Lower leg skin (tissue), 3 donors: ENCODE data around the gene NFE2L1.

ENCODE experiments used
- POLR2A ChIP-seq, 2 donors: fragments of 450-650 bp; IDR thresholded peaks; one replicate each; pipeline ENCODE4 v1.6.1; 2016 to 2017; ENCODE audit warnings: antibody characterized with exemption in 2 of 2, mild to moderate bottlenecking in 1 of 2, moderate library complexity in 1 of 2
- TF ChIP-seq, protein P1 (sequence below), 3 donors: fragments of 450-650 bp; IDR thresholded peaks; one replicate each; pipeline ENCODE4 v1.5.1; 2016; ENCODE audit warnings: antibody characterized with exemption in 3 of 3, mild to moderate bottlenecking in 3 of 3, moderate library complexity in 2 of 3

DNA sequence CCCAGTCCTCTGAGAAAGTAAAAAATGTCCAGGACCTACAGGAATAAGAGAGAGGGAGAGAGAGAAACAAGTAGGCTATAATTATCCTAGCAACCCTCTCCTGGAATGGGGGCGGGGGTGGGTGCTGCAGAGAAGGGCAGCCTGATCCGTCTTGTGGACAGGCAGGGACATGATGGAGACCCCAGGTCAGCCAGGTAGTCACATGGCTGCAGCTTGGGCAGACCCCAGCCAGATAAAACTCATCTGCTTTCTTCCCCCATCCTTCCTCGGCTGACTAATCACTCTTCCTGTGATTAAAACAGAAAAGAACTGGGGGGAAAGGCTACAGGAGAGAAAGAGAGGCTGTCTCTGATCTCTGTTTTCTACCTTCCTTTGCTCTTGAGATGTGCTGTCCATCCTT, 43.2 kb upstream of the NFE2L1 start:
- TF ChIP-seq, protein P1, sequence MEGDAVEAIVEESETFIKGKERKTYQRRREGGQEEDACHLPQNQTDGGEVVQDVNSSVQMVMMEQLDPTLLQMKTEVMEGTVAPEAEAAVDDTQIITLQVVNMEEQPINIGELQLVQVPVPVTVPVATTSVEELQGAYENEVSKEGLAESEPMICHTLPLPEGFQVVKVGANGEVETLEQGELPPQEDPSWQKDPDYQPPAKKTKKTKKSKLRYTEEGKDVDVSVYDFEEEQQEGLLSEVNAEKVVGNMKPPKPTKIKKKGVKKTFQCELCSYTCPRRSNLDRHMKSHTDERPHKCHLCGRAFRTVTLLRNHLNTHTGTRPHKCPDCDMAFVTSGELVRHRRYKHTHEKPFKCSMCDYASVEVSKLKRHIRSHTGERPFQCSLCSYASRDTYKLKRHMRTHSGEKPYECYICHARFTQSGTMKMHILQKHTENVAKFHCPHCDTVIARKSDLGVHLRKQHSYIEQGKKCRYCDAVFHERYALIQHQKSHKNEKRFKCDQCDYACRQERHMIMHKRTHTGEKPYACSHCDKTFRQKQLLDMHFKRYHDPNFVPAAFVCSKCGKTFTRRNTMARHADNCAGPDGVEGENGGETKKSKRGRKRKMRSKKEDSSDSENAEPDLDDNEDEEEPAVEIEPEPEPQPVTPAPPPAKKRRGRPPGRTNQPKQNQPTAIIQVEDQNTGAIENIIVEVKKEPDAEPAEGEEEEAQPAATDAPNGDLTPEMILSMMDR (IDR thresholded peaks at IDR 0.05): no peak
- no peak for TF ChIP-seq POLR2A (IDR thresholded peaks at IDR 0.05)
